Stimulated activated CD4-positive, alpha-beta T cell treated with anti-CD3 and anti-CD28 coated beads, TNF-alpha, amount 100 ng/mL, for 48 hours (primary cell): Measurements from ENCODE around the gene DMKN.
A peak's percentile ranks its signal among the peaks of the same experiment; 100 is the strongest.

Experiments used
- DNase-seq, 3 donors: peaks; one replicate each; pipeline ENCODE4 v3.0.0-alpha.2; 2020; ENCODE audit warnings: low read depth in 3 of 3

Gene DMKN, protein sequence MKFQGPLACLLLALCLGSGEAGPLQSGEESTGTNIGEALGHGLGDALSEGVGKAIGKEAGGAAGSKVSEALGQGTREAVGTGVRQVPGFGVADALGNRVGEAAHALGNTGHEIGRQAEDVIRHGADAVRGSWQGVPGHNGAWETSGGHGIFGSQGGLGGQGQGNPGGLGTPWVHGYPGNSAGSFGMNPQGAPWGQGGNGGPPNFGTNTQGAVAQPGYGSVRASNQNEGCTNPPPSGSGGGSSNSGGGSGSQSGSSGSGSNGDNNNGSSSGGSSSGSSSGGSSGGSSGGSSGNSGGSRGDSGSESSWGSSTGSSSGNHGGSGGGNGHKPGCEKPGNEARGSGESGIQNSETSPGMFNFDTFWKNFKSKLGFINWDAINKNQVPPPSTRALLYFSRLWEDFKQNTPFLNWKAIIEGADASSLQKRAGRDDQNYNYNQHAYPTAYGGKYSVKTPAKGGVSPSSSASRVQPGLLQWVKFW

DNA sequence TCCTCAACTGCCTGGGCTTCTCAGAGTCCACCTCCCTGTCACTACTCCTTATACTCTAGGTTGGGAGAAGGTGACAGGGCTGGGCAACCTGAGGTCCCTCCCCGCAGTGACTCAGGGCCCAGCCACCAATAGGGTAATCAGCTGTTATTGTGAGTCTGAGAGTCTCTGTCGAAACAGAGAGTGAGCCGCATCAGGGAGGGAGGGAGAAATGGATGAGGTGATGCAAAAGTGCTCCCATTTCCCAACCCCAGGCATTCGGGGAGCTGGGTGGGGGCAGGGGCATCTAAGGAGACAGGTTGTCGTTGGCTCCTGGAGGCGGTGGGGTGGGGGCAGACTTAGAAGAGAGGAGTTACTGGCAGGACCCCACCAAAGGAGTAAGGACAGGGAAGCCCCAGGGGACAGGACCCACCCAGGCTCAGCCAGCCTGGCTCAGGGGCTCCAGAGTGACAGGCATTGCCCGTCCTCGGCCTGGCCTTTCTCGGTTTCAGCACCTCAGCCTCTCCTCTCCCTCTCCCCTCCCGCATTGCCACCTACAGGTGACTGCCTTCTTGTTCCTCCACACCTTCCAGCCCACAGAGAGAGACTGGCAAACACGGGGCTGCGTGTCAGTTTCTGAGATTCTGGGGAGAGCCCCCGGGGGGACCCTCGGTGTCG, at the start of gene DMKN:
TSS of gene DMKN (minus strand) at position 22 of the 654 bp plus-strand sequence. CDS start 174 bp downstream, outside the sequence.
- no peak for DNase-seq

DNA sequence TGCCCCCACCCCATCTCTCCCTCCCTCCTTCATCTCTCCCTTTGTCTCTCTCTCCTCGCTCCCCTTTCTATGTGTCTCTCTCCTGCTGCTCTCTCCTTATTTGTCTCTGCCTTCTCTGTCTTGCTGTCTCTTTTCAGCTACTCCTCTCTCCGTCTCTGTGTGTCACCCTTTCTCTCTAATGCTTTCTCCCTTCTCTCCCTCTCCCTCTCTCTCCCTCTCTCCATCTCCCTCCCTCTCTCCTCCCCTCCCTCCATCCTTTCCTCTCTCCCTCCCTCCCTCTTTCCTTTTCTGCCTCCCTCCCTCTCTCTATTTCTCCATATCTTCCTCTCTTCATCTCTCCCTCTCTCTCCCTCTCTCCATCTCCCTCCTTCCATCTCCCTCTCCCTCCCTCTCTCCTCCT, 49.3 kb upstream of the DMKN start:
- no peak for DNase-seq

DNA sequence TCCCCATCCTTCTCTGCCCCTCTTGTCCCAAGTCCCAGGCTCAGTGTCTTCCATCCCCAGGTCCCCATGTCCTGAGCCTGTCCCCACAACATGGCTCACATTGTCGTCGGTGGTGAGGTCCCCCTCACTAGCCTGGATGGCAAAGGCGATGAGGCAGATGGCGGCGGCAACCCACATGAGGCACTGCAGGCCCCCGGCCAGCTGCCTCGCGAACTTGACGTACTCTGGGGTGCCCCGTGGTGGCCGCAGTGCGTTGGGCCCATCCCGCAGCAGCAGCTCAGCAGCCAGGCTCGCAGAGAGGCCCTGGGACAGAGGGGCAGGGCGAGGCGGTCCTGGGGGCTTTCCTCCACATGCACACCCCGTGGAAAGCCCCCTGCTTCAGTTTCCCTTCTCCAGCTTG, 48.9 kb upstream of the DMKN start:
- DNase-seq: no peak

- no peak for DNase-seq
These were observed 48.0 kb upstream of the DMKN start for GRCh38 chr19:35561436-35561835.

- no peak for DNase-seq
These were observed 47.2 kb upstream of the DMKN start for GRCh38 chr19:35560677-35561076.

GRCh38 chr19:35560271-35560670, 46.8 kb upstream of the DMKN start:
- no peak for DNase-seq

DNA sequence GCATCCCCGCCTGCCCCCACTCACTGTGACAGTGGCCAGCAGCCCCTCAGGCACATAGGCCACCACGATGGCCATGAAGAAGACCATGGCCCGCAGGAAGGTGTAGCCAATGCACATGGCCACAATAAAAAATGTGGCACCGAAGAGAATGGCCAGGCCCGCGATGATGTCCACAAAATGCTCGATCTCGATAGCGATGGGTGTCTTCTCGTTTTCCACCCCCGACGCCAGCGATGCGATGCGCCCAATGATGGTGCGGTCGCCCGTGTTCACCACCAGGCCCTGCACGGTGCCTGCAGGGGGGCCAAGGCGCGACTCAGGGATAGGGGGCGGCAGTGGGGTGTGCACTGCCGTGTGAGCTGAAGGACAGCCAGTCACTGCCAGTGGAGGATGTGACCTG, 46.3 kb upstream of the DMKN start:
- no peak for DNase-seq

DNA sequence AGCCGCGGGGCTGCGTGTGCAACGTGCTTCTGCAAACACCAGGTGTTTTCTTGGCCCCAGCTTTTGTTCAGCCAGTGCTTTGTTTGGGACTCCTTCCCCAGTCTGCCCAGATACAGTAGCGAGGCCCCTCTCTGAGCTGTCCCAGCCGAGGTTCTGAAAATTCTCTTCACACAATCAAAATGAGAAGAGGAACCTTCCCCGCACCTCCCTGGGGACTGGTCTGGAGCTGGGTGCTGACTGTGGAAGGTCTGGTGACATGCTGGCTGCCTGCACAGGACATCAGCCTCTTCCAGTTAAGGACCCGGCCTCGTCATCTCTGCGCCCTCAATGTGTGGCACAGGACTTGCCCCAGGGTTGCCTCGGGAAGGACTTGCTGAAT, 45.8 kb upstream of the DMKN start:
- DNase-seq: no peak

DNA sequence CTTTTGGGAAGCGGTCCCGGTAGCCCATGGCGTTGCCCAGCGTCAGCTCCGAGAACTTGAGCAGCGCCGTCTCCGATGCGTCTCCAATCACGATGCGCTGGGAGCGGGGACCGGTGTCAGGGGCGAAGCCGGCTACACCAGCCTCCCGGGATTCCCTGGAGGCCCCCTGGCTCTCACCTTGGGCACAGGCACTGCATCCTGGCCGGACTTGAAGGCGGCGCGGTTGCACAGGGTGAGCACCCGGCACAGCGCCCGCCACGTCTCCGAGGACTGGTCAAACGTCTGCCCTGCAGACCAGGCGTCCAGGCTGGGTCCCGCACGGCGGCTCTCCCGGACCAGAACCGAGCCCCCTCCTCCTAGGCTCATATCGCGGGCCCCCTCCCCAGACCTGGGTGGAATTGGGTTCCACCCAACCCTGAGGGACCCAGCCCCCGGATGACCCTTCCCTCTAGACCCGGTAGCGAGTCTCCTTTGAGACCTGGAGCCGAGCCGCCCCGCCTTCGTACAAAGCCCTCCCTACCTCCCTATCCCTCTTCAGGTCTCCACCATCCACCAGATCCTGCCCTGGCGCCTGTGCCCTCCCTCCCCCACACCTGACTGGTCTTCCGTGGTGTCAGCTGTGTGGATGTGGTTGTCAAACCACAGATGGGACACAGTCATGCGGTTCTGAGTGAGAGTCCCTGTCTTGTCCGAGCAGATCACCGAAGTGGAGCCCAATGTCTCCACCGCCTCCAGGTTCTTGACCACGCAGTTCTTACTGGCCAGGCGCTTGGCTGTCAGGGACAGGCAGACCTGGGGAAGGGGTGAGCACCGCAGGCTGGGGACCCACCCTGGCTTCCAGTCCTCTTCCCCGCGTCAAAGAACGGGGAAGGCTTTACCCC, 45.2 kb upstream of the DMKN start:
- no peak for DNase-seq

GRCh38 chr19:35557539-35558399, 44.3 kb upstream of the DMKN start:
- DNase-seq: peak in 2 of 3 donors; percentile 30 to 58

DNA sequence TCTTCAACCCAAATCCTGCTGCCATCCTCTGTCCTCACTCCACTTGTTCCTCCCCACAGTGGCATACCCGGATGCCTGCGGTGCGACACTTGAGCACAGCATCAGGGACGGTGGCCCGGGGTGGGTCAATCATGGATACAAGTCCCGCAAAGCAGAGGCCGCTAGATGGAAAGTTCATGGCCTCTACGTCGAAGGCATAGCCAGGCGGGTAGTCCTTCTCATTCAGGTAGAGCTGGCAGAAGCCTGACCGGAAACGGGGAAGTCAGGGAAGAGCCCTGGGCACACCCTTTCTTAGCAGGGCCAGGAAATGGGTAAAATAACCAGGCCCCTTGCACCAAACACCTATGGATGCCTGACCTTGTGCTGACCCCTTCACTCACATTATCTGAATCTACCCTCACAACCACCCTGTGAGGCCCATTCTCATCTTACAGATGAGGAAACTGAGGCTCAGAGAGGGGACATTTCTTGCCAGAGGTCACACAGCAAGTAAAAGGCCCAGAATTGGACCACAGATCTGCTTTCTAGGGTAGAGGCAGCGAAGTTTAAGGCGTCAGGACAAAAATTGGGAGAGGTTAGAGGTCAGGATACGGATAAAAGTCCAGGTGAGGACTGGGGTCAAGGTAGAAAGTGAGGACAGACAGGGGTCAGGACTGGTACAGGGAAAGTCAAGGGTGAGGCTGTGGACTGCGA, 43.5 kb upstream of the DMKN start:
- no peak for DNase-seq

DNA sequence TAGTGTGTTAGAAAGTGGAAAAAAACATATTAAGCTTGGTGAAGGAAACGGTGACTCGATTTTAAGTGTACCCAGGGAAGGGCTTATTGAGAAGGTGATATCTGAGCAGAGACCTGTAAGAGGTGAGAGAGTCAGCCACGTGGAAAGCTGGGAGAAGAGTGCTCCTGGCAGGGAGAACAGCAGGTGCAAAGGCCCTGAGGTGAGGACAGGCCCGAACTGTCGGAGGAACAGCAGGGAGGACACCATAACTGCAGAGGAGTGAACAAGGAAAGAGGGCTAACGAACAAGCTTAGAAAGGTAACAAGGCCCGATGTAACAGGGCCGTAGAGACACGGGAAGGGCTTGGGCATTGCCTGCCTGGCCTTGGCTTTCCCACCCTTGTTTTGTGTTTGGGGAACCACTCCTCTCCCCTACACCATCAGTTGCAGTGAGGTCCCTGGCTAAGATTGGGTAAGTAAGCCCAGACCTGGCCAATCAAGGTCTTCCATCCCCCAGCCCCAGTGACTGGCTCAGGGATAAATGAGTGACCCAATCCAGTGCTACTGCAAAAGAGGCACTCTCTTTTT, 42.7 kb upstream of the DMKN start:
- DNase-seq: no peak

- no peak for DNase-seq
These were observed 42.0 kb upstream of the DMKN start for GRCh38 chr19:35555301-35556005.

- no peak for DNase-seq
These were observed 40.6 kb upstream of the DMKN start for GRCh38 chr19:35554076-35554475.

DNA sequence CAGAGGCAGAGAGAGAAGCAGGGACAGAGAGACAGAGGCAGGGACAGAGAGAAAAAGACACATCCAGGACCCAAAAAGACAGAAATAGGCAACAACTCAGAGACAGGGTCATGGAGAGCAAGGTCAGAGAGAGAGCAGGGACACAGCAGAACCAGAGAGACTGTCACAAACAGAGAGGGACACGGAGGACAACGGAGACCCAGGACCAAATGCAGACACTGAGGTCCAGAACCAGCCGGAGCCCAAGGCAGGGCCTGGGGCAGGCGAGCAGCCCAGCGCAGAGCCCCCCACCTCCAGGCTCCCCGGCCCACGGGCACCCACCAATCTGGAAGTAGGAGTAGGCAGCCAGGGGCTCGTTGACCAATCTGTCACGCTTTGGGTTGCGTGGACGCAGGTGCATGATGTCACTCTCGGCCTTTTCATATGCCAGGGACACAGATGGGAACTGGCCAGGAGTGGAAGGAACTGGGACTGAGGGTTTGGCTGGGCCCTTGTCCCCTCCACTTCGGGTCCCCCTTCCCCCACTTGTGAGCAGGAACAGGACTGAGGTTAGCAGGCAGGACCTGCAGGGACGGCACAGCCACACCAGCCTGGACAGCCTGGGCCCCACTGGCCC, 40.0 kb upstream of the DMKN start:
- no peak for DNase-seq

- no peak for DNase-seq
These were observed 39.3 kb upstream of the DMKN start for GRCh38 chr19:35552534-35553384.

GRCh38 chr19:35551091-35551810, 37.8 kb upstream of the DMKN start:
- no peak for DNase-seq
